HepG2 (cell line): ENCODE results near the gene TBC1D22A. TPM values are rescaled to one million over a fixed set of nuclear protein-coding genes. Genes with fewer than 3 reads are reported as not detected.

Source experiments
- AGO1 ChIP-seq: fragments of 200-400 bp; formaldehyde crosslinking; IDR thresholded peaks from 2 replicates; pipeline ENCODE4 v1.6.1; 2017; ENCODE audit warnings: mild to moderate bottlenecking, low read depth, low read length, moderate library complexity; ENCODE audit not compliant: poor library complexity, severe bottlenecking
- CHD2 ChIP-seq: IDR thresholded peaks from 2 replicates; pipeline ENCODE4 v1.6.1; 2011; ENCODE audit warnings: low read depth, low read length, improper control_type of control experiment
- DMAP1 ChIP-seq: IDR thresholded peaks from 2 replicates; pipeline ENCODE4 v1.6.1; 2016
- FOXC1 ChIP-seq: sonication (generic); formaldehyde crosslinking; IDR thresholded peaks from 2 replicates; pipeline ENCODE4 v1.8.0; 2022; ENCODE audit warnings: mild to moderate bottlenecking, missing genetic modification reagents, borderline replicate concordance
- FOXK1 ChIP-seq: sonication (generic); formaldehyde crosslinking; IDR thresholded peaks from 2 replicates; pipeline ENCODE4 v1.4.0; 2020; ENCODE audit warnings: low read depth, missing genetic modification reagents, borderline replicate concordance
- GLI4 ChIP-seq: sonication (generic); formaldehyde crosslinking; IDR thresholded peaks from 2 replicates; pipeline ENCODE4 v1.5.1; 2020; ENCODE audit warnings: missing genetic modification reagents, mild to moderate bottlenecking, moderate library complexity, borderline replicate concordance
- GPN1 ChIP-seq: sonication (generic); formaldehyde crosslinking; IDR thresholded peaks from 2 replicates; pipeline ENCODE4 v1.5.1; 2020; ENCODE audit warnings: missing genetic modification reagents, borderline replicate concordance
- HDAC6 ChIP-seq: fragments of 200-600 bp; sonication (generic); IDR thresholded peaks from 2 replicates; pipeline ENCODE4 v1.7.0; 2017; ENCODE audit warnings: mild to moderate bottlenecking, antibody characterized with exemption, low read length, low read depth
- HMGXB4 ChIP-seq, 2 experiments: sonication (generic) in 1 of 2; formaldehyde crosslinking in 1 of 2; IDR thresholded peaks; 2 replicates each; pipeline versions ENCODE4 v1.4.0 to v1.6.1; 2018 to 2020; ENCODE audit warnings: missing genetic modification reagents in 2 of 2, borderline replicate concordance in 1 of 2, low read depth in 1 of 2, mild to moderate bottlenecking in 1 of 2, missing biosample characterization in 1 of 2
- LRRFIP1 ChIP-seq: sonication (generic); formaldehyde crosslinking; conservative IDR thresholded peaks from 2 replicates; pipeline ENCODE4 v1.4.0; 2020; ENCODE audit warnings: missing genetic modification reagents
- NCOA2 ChIP-seq: sonication (generic); formaldehyde crosslinking; IDR thresholded peaks from 2 replicates; pipeline ENCODE4 v1.8.0; 2022; ENCODE audit warnings: inconsistent platforms
- THAP8 ChIP-seq: sonication (generic); formaldehyde crosslinking; IDR thresholded peaks from 2 replicates; pipeline ENCODE4 v1.5.1; 2020; ENCODE audit warnings: missing genetic modification reagents, mild to moderate bottlenecking, borderline replicate concordance
- ZBTB21 ChIP-seq: sonication (generic); formaldehyde crosslinking; IDR thresholded peaks from 2 replicates; pipeline ENCODE4 v1.4.0; 2020; ENCODE audit warnings: missing genetic modification reagents
- ZBTB3 ChIP-seq: sonication (generic); formaldehyde crosslinking; IDR thresholded peaks from 2 replicates; pipeline ENCODE4 v1.4.0; 2020; ENCODE audit warnings: low read depth, mild to moderate bottlenecking, moderate library complexity, missing genetic modification reagents, borderline replicate concordance
- ZFP37 ChIP-seq: sonication (generic); formaldehyde crosslinking; IDR thresholded peaks from 2 replicates; pipeline ENCODE4 v1.4.0; 2020; ENCODE audit warnings: missing genetic modification reagents, borderline replicate concordance
- ZFX ChIP-seq: sonication (generic); formaldehyde crosslinking; IDR thresholded peaks from 2 replicates; pipeline ENCODE4 v1.4.0; 2020; ENCODE audit warnings: mild to moderate bottlenecking, low read depth, missing genetic modification reagents, moderate library complexity
- ZNF383 ChIP-seq: sonication (generic); formaldehyde crosslinking; IDR thresholded peaks from 2 replicates; pipeline ENCODE4 v1.4.0; 2020; ENCODE audit warnings: missing genetic modification reagents, mild to moderate bottlenecking, borderline replicate concordance
- ZNF430 ChIP-seq: sonication (generic); formaldehyde crosslinking; IDR thresholded peaks from 2 replicates; pipeline ENCODE4 v1.9.0; 2021; ENCODE audit warnings: mild to moderate bottlenecking, missing genetic modification reagents
- ZNF503 ChIP-seq: sonication (generic); formaldehyde crosslinking; IDR thresholded peaks from 2 replicates; pipeline ENCODE4 v1.4.0; 2020; ENCODE audit warnings: missing genetic modification reagents
- ZNF562 ChIP-seq: sonication (generic); formaldehyde crosslinking; IDR thresholded peaks from 2 replicates; pipeline ENCODE4 v1.8.0; 2022; ENCODE audit warnings: missing genetic modification reagents, borderline replicate concordance
- ZNF607 ChIP-seq: sonication (generic); formaldehyde crosslinking; IDR thresholded peaks from 2 replicates; pipeline ENCODE4 v1.5.1; 2020; ENCODE audit warnings: missing genetic modification reagents, mild to moderate bottlenecking, borderline replicate concordance
- ZNF614 ChIP-seq: IDR thresholded peaks from 2 replicates; pipeline ENCODE4 v1.6.1; 2018; ENCODE audit warnings: missing biosample characterization, missing genetic modification reagents, inconsistent platforms, borderline replicate concordance
- ZNF761 ChIP-seq: sonication (generic); formaldehyde crosslinking; conservative IDR thresholded peaks from 2 replicates; pipeline ENCODE4 v1.4.0; 2020; ENCODE audit warnings: mild to moderate bottlenecking, missing genetic modification reagents
- ZNF879 ChIP-seq: sonication (generic); formaldehyde crosslinking; IDR thresholded peaks from 2 replicates; pipeline ENCODE4 v1.8.1; 2023; ENCODE audit warnings: missing genetic modification reagents
- ZSCAN22 ChIP-seq: sonication (generic); formaldehyde crosslinking; IDR thresholded peaks from 2 replicates; pipeline ENCODE4 v1.4.0; 2020; ENCODE audit warnings: mild to moderate bottlenecking, missing genetic modification reagents
- polyA plus RNA-seq, 8 experiments: library from polyadenylated mRNA; depleted of rRNA in 3 of 8; stranded (reverse) in 7 of 8; unstranded in 1 of 8; fragments of >200 nt; fragmentation: Illumina TruSeq in 4 of 8; extraction: Trizol in 4 of 8; gene quantifications; 2 replicates each; pipeline versions ENCODE4 v1.2.1 to v1.2.3, GENCODE V29; 2011 to 2016; ENCODE audit warnings: low read depth in 4 of 8, missing spikeins in 1 of 8, mixed read lengths in 1 of 8; ENCODE audit not compliant: insufficient read depth in 1 of 8
- total RNA-seq, 5 experiments: library from RNA; depleted of rRNA; stranded (reverse); fragments of >200 nt; fragmentation: Illumina TruSeq; extraction: Trizol; gene quantifications; 2 replicates each; pipeline ENCODE4 v1.2.3, GENCODE V29; 2016; ENCODE audit warnings: low read depth in 1 of 5

Gene TBC1D22A
- total and polyA plus RNA-seq, 2 of the 13 experiments (the other 11 are each of a cell fraction or from before 2014, with no cell fraction given), result 17.3 to 18.0 TPM

- TF ChIP-seq ZNF383 (CRISPR knock-in tag) (no peak), GPN1 (CRISPR knock-in tag) (no peak), ZFP37 (CRISPR knock-in tag) (no peak), ZFX (CRISPR knock-in tag) (peak; percentile 69), ZNF614 (CRISPR knock-in tag) (no peak), ZBTB21 (CRISPR knock-in tag) (no peak), FOXK1 (CRISPR knock-in tag) (no peak), ZSCAN22 (no peak), ZNF430 (CRISPR knock-in tag) (no peak; the same call in 1 of the 2 replicates), ZNF761 (CRISPR knock-in tag) (no peak), HMGXB4 (CRISPR knock-in tag; IDR thresholded peaks at IDR 0.05; ENCODE audit: borderline replicate concordance in 1 of 2, low read depth in 1 of 2) (peak in 1 of 2 experiments; percentile 35; a peak in 1 of 4 replicates), HDAC6 (no peak), ZBTB3 (CRISPR knock-in tag) (no peak), AGO1 (no peak), LRRFIP1 (no peak), ZNF879 (no peak), FOXC1 (CRISPR knock-in tag) (no peak), DMAP1 (CRISPR knock-in tag) (no peak), ZNF562 (CRISPR knock-in tag) (no peak), ZNF503 (CRISPR knock-in tag) (no peak), NCOA2 (no peak; the same call in 1 of the 2 replicates), ZNF607 (CRISPR knock-in tag) (no peak), CHD2 (no peak), GLI4 (CRISPR knock-in tag) (no peak), THAP8 (CRISPR knock-in tag) (no peak)
Measured at GRCh38 chr22:46744581-46744980, 17.9 kb upstream of the TBC1D22A start (continued).
